ENCODE results near the gene DSC1. TPM values are rescaled to one million over a fixed set of nuclear protein-coding genes. Genes with fewer than 3 reads are reported as not detected.

The DSC1 gene
- total RNA-seq, 1 donor from 2014 or later = not detected

GRCh38 chr18:31104444-31104843, 58.2 kb downstream of the DSC1 start:
- no peak for DNase-seq (ENCODE audit: low read depth)

GRCh38 chr18:31103423-31103822, 59.2 kb downstream of the DSC1 start:
- DNase-seq (ENCODE audit: low read depth) = no peak

- DNase-seq (ENCODE audit: low read depth) = peak; percentile 21
These were observed 59.7 kb downstream of the DSC1 start for GRCh38 chr18:31102941-31103340.

GRCh38 chr18:31102025-31102684, 60.5 kb downstream of the DSC1 start, which contains the start of gene DSC2:
Gene DSC2 (minus strand): TSS chr18:31102421. CDS start chr18:31101971, 450 bp downstream.
- no peak for DNase-seq (ENCODE audit: low read depth)

GRCh38 chr18:31101183-31102024, 61.3 kb downstream of the DSC1 start:
- no peak for DNase-seq (ENCODE audit: low read depth)

- no peak for DNase-seq (ENCODE audit: low read depth)
These were observed 62.0 kb downstream of the DSC1 start for GRCh38 chr18:31100436-31101182.

- DNase-seq (ENCODE audit: low read depth) = peak; percentile 55
These were observed 63.0 kb downstream of the DSC1 start for GRCh38 chr18:31099450-31100230.

GRCh38 chr18:31098878-31099277, 63.8 kb downstream of the DSC1 start:
- DNase-seq (ENCODE audit: low read depth) = no peak

GRCh38 chr18:31097666-31098065, 65.0 kb downstream of the DSC1 start:
- DNase-seq (ENCODE audit: low read depth) = no peak

GRCh38 chr18:31093880-31094279, 68.8 kb downstream of the DSC1 start:
- DNase-seq (ENCODE audit: low read depth) = no peak

- DNase-seq (ENCODE audit: low read depth) = no peak
These were observed 69.4 kb downstream of the DSC1 start for GRCh38 chr18:31093294-31093693.

GRCh38 chr18:31091350-31091749, 71.3 kb downstream of the DSC1 start:
- DNase-seq (ENCODE audit: low read depth) = no peak

GRCh38 chr18:31088532-31088931, 74.1 kb downstream of the DSC1 start:
- DNase-seq (ENCODE audit: low read depth) = no peak

GRCh38 chr18:31079973-31080372, 82.7 kb downstream of the DSC1 start:
- no peak for DNase-seq (ENCODE audit: low read depth)

Other genes with a start within 250 kb of the DSC1 start
- 0.20 and 0.69 TPM in 2 replicates for gene DSC3, start 120.1 kb downstream of the DSC1 start, total RNA-seq
- 25.7 and 48.8 TPM in 2 replicates for gene DSC2, start 60.4 kb downstream of the DSC1 start, total RNA-seq
- not detected in 2 replicates for gene DSG1, start 155.3 kb upstream of the DSC1 start, total RNA-seq
- gene DSG4, start 213.9 kb upstream of the DSC1 start, total RNA-seq = not detected in 2 replicates